ENCODE results near the gene ELL.

Gene ELL

GRCh38 chr19:18466354-18466753, 55.5 kb downstream of the ELL start:
- DNase-seq = no peak

- no peak for DNase-seq
Observed at GRCh38 chr19:18465964-18466339, 55.9 kb downstream of the ELL start.

GRCh38 chr19:18465214-18465963, 56.5 kb downstream of the ELL start:
- no peak for DNase-seq

GRCh38 chr19:18464646-18465045, 57.2 kb downstream of the ELL start:
- DNase-seq = no peak

- no peak for DNase-seq
Observed at GRCh38 chr19:18461471-18461870, 60.4 kb downstream of the ELL start.

GRCh38 chr19:18460900-18461299, 61.0 kb downstream of the ELL start:
- no peak for DNase-seq

- no peak for DNase-seq
Observed at GRCh38 chr19:18457483-18458331, 64.2 kb downstream of the ELL start.

GRCh38 chr19:18456974-18457373, 64.9 kb downstream of the ELL start:
- no peak for DNase-seq

- DNase-seq = no peak
Observed at GRCh38 chr19:18456279-18456678, 65.6 kb downstream of the ELL start.

GRCh38 chr19:18453269-18454024, 68.4 kb downstream of the ELL start:
- no peak for DNase-seq

GRCh38 chr19:18452386-18452785, 69.5 kb downstream of the ELL start:
- no peak for DNase-seq

GRCh38 chr19:18450931-18451836, 70.7 kb downstream of the ELL start:
- peak; percentile 78 to 88 (median 84) for DNase-seq

GRCh38 chr19:18450021-18450930, 71.6 kb downstream of the ELL start:
- no peak for DNase-seq

- no peak for DNase-seq
Observed at GRCh38 chr19:18449552-18449951, 72.3 kb downstream of the ELL start.

- no peak for DNase-seq
Observed at GRCh38 chr19:18446811-18447359, 75.0 kb downstream of the ELL start.

GRCh38 chr19:18446145-18446810, 75.6 kb downstream of the ELL start:
- DNase-seq = no peak

- DNase-seq = no peak
Observed at GRCh38 chr19:18445262-18445948, 76.5 kb downstream of the ELL start.

- DNase-seq = no peak
Observed at GRCh38 chr19:18444513-18444912, 77.4 kb downstream of the ELL start.

- DNase-seq = no peak
Observed at GRCh38 chr19:18443831-18444230, 78.0 kb downstream of the ELL start.

- DNase-seq = no peak
Observed at GRCh38 chr19:18443406-18443805, 78.5 kb downstream of the ELL start.
